B cell (primary cell): ENCODE data around the gene RXFP2. TPM values are rescaled to one million over a fixed set of nuclear protein-coding genes. Genes with fewer than 3 reads are reported as not detected.

Source experiments
- ATAC-seq: fragments of 200-7000 bp; cut with Tn5 transposase; one replicate; pipeline ENCODE4 v1.10.0; 2021; ENCODE audit warnings: low read depth, mild to moderate bottlenecking, moderate number of reproducible peaks, moderate library complexity
- CTCF ChIA-PET: fragments of 350-600 bp; sonication (Branson Sonifier 250); formaldehyde crosslinking; loops from one replicate; lab custom pipeline; 2021; ENCODE audit warnings: antibody characterized with exemption, inconsistent platforms; lab: Charles Lee
- POLR2A ChIA-PET: fragments of 350-600 bp; sonication (Branson Sonifier 250); formaldehyde crosslinking; loops from one replicate; lab custom pipeline; 2021; ENCODE audit warnings: antibody characterized with exemption; lab: Charles Lee
- DNase-seq: peaks from one replicate; pipeline ENCODE4 v3.0.0; 2013
- H2AFZ ChIP-seq: 2 replicates; pipeline ENCODE4 v1.6.1; 2012; ENCODE audit warnings: mild to moderate bottlenecking, low read depth, low read length; ENCODE audit not compliant: insufficient read depth, poor library complexity, severe bottlenecking
- H3K27ac ChIP-seq, 2 donors: 1 replicate in 1 of 2; 2 replicates in 1 of 2; pipeline ENCODE4 v1.5.1; 2012 to 2013; ENCODE audit warnings: low read length in 2 of 2, mild to moderate bottlenecking in 2 of 2, moderate library complexity in 1 of 2
- H3K27me3 ChIP-seq, 4 experiments: fragments of 200-600 bp in 1 of 4; sonication (generic) in 1 of 4; replicated peaks in 1 of 4; 1 replicate in 2 of 4; 2 replicates in 2 of 4; pipeline versions ENCODE4 v1.6.1 to v1.7.0; 2013 to 2016; ENCODE audit warnings: low read length in 3 of 4, mild to moderate bottlenecking in 2 of 4, mixed read lengths in 1 of 4, moderate library complexity in 1 of 4; ENCODE audit not compliant: insufficient read depth in 4 of 4, control insufficient read depth in 3 of 4; ENCODE audit errors: control extremely low read depth in 1 of 4
- H3K36me3 ChIP-seq, 2 experiments: replicated peaks in 1 of 2; 1 replicate in 1 of 2; 2 replicates in 1 of 2; pipeline versions ENCODE4 v1.6.1 to v1.7.1; 2013; ENCODE audit warnings: low read length in 1 of 2; ENCODE audit not compliant: insufficient read depth in 2 of 2, control insufficient read depth in 1 of 2; ENCODE audit errors: control extremely low read depth in 1 of 2, extremely low read depth in 1 of 2
- H3K4me1 ChIP-seq, 2 donors: fragments of 200-600 bp in 1 of 2; sonication (generic) in 1 of 2; 1 replicate in 1 of 2; 2 replicates in 1 of 2; pipeline versions ENCODE4 v1.5.1 to v1.6.1; 2013 to 2017; ENCODE audit warnings: low read length in 2 of 2; ENCODE audit not compliant: control insufficient read depth in 2 of 2, insufficient read depth in 2 of 2
- H3K4me2 ChIP-seq: replicated peaks from 2 replicates; pipeline ENCODE3; 2012; ENCODE audit warnings: mild to moderate bottlenecking, low read depth, low read length; ENCODE audit not compliant: poor library complexity, severe bottlenecking
- H3K4me3 ChIP-seq, 5 experiments: fragments of 200-600 bp in 1 of 5; sonication (generic) in 1 of 5; 1 replicate in 3 of 5; 2 replicates in 2 of 5; pipeline versions ENCODE4 v1.5.1 to v1.7.0; 2011 to 2016; ENCODE audit warnings: low read length in 4 of 5, mild to moderate bottlenecking in 4 of 5, low read depth in 2 of 5, control low read depth in 1 of 5, moderate library complexity in 1 of 5; ENCODE audit not compliant: insufficient read depth in 1 of 5; ENCODE audit errors: control extremely low read depth in 1 of 5, extremely low read depth in 1 of 5
- H3K79me2 ChIP-seq: fragments of 200-600 bp; sonication (generic); one replicate; pipeline ENCODE4 v1.6.0; 2016; ENCODE audit warnings: low read length; ENCODE audit not compliant: control insufficient read depth, insufficient read depth
- H3K9ac ChIP-seq: fragments of 200-600 bp; sonication (generic); 2 replicates; pipeline ENCODE4 v1.6.1; 2017; ENCODE audit warnings: mild to moderate bottlenecking, low read length, moderate library complexity
- H3K9me3 ChIP-seq, 3 donors: one replicate each; pipeline versions ENCODE4 v1.6.1 to v1.7.1; 2013; ENCODE audit warnings: low read length in 2 of 3; ENCODE audit not compliant: control insufficient read depth in 2 of 3, insufficient read depth in 1 of 3; ENCODE audit errors: control extremely low read depth in 1 of 3
- H4K20me1 ChIP-seq: 2 replicates; pipeline ENCODE4 v1.6.0; 2012; ENCODE audit warnings: mild to moderate bottlenecking, low read length; ENCODE audit not compliant: insufficient read depth, control insufficient read depth, poor library complexity, severe bottlenecking
- H3K27ac Mint-ChIP-seq: one replicate; pipeline ENCODE4 v1.8.0; 2021; ENCODE audit warnings: mixed read lengths
- H3K27me3 Mint-ChIP-seq: one replicate; pipeline ENCODE4 v1.8.0; 2021; ENCODE audit warnings: mixed read lengths
- H3K4me1 Mint-ChIP-seq: one replicate; pipeline ENCODE4 v1.8.0; 2021; ENCODE audit warnings: mixed read lengths
- H3K4me3 Mint-ChIP-seq: one replicate; pipeline ENCODE4 v1.8.0; 2021; ENCODE audit warnings: mixed read lengths
- H3K9me3 Mint-ChIP-seq: one replicate; pipeline ENCODE4 v1.8.0; 2022; ENCODE audit warnings: mixed read lengths; ENCODE audit not compliant: insufficient read depth
- CTCF ChIP-seq: fragments of 200-600 bp; IDR thresholded peaks from one replicate; pipeline ENCODE4 v1.8.0; 2022; ENCODE audit warnings: antibody characterized with exemption, mild to moderate bottlenecking
- EZH2 ChIP-seq: IDR thresholded peaks from 2 replicates; pipeline ENCODE4 v1.6.1; 2012; ENCODE audit warnings: borderline replicate concordance, low read depth, mild to moderate bottlenecking, moderate library complexity, low read length; ENCODE audit not compliant: insufficient read depth, poor library complexity, severe bottlenecking
- WGBS: methylation state at CpG from one replicate; pipeline ENCODE4 v1.1.5; 2013; ENCODE audit warnings: missing lambda C conversion rate; ENCODE audit not compliant: insufficient coverage; 5-methylcytosine and 5-hydroxymethylcytosine counted together
- intact Hi-C: fragments of 100-400 bp; cut with micrococcal nuclease; formaldehyde crosslinking; loops from one replicate; pipeline ENCODE4 v1.10.0; 2022
- polyA plus RNA-seq: library from polyadenylated mRNA; depleted of rRNA; stranded (reverse); fragments of >200 nt; gene quantifications from 2 replicates; pipeline ENCODE4 v1.2.3, GENCODE V29; 2012
- total RNA-seq, 2 donors: library from RNA; stranded (reverse); fragments of 120-200 nt in 1 of 2; gene quantifications; 1 replicate in 1 of 2; 2 replicates in 1 of 2; pipeline versions ENCODE4 v1.2.3 to v1.2.4, GENCODE V29; 2013 to 2022

Gene RXFP2
- total and polyA plus RNA-seq, 2 donors (not counting 1 experiment from before 2014, with no cell fraction given): not detected

GRCh38 chr13:31846961-31847752 is 107.8 kb downstream of the RXFP2 start:
- Mint-ChIP-seq H3K27ac (peak overlapping the region; percentile 64), H3K4me3 (peak overlapping the region; percentile 76), H3K4me1 (peaks cover 19% of the 10 kb centered on the region), H3K9me3 (no peaks in the 10 kb centered on the region), H3K27me3 (peaks cover 54% of the 10 kb centered on the region)
- intact Hi-C loops: loop anchor here (10.0 kb wide), 2 partner anchors 468 to 688 kb away; partner anchors contain the start of genes BRCA2, N4BP2L2 and ZAR1L
- Histone ChIP-seq H3K79me2 (no peaks in the 10 kb centered on the region), H3K36me3 (no peaks in the 10 kb centered on the region), H3K9ac (peak overlapping the region; percentile 53), H3K9me3 (no peaks in the 10 kb centered on the region), H3K4me2 (peak overlapping the region; percentile 75), H2AFZ (peak overlapping the region; percentile 65), H4K20me1 (no peaks in the 10 kb centered on the region), H3K27me3 (peaks cover 0 to 12% (median 11%) of the 10 kb centered on the region in 4 experiments), H3K4me3 (peak overlapping the region; percentile 40 to 60 (median 48)), H3K27ac (no peak overlapping the region), H3K4me1 (peaks cover 8 to 11% of the 10 kb centered on the region in 2 donors)
- under 1% methylated on average over 20 of the region's 34 CpGs for WGBS
- TF ChIP-seq CTCF (no peak), EZH2 (no peak)
- no peak for DNase-seq
- ChIA-PET CTCF (no interaction called here), POLR2A (no interaction called here)
- ATAC-seq: peak; percentile 25

GRCh38 chr13:31848621-31849020 is 109.3 kb downstream of the RXFP2 start:
- H3K27me3 Mint-ChIP-seq: peaks cover 43% of the 10 kb centered on the region
- Histone ChIP-seq H3K79me2 (no peaks in the 10 kb centered on the region), H3K36me3 (no peaks in the 10 kb centered on the region), H3K4me1 (peaks cover 8 to 11% of the 10 kb centered on the region in 2 donors), H3K27ac (no peak overlapping the region), H2AFZ (no peak overlapping the region), H4K20me1 (no peaks in the 10 kb centered on the region), H3K9me3 (no peaks in the 10 kb centered on the region), H3K4me2 (no peak overlapping the region), H3K9ac (no peak overlapping the region), H3K4me3 (no peak overlapping the region), H3K27me3 (peaks cover 0 to 12% (median 7%) of the 10 kb centered on the region in 4 experiments)
- CTCF ChIA-PET: no interaction called here
- intact Hi-C loops: loop anchor here (10.0 kb wide), 2 partner anchors 466 to 686 kb away; partner anchors contain the start of genes BRCA2, N4BP2L2 and ZAR1L
- WGBS: 95% methylated on average over 5 of the region's 7 CpGs
- no peak for ATAC-seq
- DNase-seq: no peak
- POLR2A ChIA-PET: no interaction called here
- peaks cover 19% of the 10 kb centered on the region for H3K4me1 Mint-ChIP-seq
- no peaks in the 10 kb centered on the region for H3K9me3 Mint-ChIP-seq
- TF ChIP-seq CTCF (no peak), EZH2 (no peak)
- H3K27ac Mint-ChIP-seq: no peak overlapping the region
- H3K4me3 Mint-ChIP-seq: peak overlapping the region; percentile 14
